Measurements from ENCODE around the gene IQCE.

DNA sequence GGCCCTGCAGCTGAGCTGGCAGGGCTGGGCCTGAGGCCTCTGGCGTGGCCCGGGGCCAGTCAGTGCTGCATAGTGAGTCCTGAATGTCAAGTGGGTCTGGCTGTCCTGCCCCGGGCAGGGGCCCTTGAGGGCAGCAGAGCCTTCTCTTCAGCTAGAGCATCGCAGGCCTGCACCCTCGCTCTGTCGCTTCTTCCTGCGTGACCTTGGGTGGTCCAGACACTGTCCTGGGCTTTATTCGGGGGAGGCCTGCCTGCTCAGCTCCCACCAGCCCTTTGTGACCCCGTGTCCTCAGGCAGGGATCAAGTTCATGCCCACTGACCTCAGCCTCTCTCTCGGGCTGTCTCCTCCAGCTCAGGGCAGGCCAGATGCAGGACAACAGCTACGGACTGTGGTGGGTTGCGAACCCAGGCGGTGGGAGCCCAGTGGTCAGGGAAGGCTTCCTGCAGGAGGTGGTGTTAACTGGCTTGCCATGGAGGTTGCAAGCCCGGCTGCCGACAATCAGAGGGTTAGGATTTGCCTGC lies 76.4 kb downstream of the IQCE start:
- TF ChIP-seq, protein P1, sequence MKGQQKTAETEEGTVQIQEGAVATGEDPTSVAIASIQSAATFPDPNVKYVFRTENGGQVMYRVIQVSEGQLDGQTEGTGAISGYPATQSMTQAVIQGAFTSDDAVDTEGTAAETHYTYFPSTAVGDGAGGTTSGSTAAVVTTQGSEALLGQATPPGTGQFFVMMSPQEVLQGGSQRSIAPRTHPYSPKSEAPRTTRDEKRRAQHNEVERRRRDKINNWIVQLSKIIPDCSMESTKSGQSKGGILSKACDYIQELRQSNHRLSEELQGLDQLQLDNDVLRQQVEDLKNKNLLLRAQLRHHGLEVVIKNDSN (IDR thresholded peaks at IDR 0.05), result no peak
- TF ChIP-seq EP300 (IDR thresholded peaks at IDR 0.05; ENCODE audit: borderline replicate concordance) (no peak), TAF1 (IDR thresholded peaks at IDR 0.05; ENCODE audit: low read depth) (no peak), CEBPB (IDR thresholded peaks at IDR 0.05) (no peak), FOXM1 (IDR thresholded peaks at IDR 0.05; ENCODE audit: borderline replicate concordance, low read depth) (no peak), RAD21 (IDR thresholded peaks at IDR 0.05; ENCODE audit: low read depth) (no peak), YY1 (IDR thresholded peaks at IDR 0.05; ENCODE audit: low read depth) (no peak)
- TF ChIP-seq, protein P2, sequence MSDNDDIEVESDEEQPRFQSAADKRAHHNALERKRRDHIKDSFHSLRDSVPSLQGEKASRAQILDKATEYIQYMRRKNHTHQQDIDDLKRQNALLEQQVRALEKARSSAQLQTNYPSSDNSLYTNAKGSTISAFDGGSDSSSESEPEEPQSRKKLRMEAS (IDR thresholded peaks at IDR 0.05), result no peak
